SH-SY5Y (cell line): ENCODE results near the gene RET.

Source experiments
- GATA2 ChIP-seq: IDR thresholded peaks from 2 replicates; pipeline ENCODE4 v1.6.1; 2011; ENCODE audit warnings: mild to moderate bottlenecking, low read depth, low read length
- GATA3 ChIP-seq: IDR thresholded peaks from 2 replicates; pipeline ENCODE4 v1.6.1; 2011; ENCODE audit warnings: low read depth, mild to moderate bottlenecking, low read length, moderate library complexity

- TF ChIP-seq GATA2 (no peak), GATA3 (no peak)
Observed at GRCh38 chr10:43064331-43065075, 12.4 kb upstream of the RET start.
